ENCODE data around the gene ADCY4.

Gene ADCY4

GRCh38 chr14:24317141-24317928, 17.5 kb downstream of the ADCY4 start:
- no peak for DNase-seq (ENCODE audit: low read depth in 1 of 2, low spot score in 1 of 2)

GRCh38 chr14:24316597-24316950, 18.3 kb downstream of the ADCY4 start:
- no peak for DNase-seq (ENCODE audit: low read depth in 1 of 2, low spot score in 1 of 2)

- DNase-seq (ENCODE audit: low read depth in 1 of 2, low spot score in 1 of 2), result no peak
Observed at GRCh38 chr14:24315807-24316596, 18.9 kb downstream of the ADCY4 start.

GRCh38 chr14:24315243-24315806, 19.5 kb downstream of the ADCY4 start:
- no peak for DNase-seq (ENCODE audit: low read depth in 1 of 2, low spot score in 1 of 2)

GRCh38 chr14:24314377-24315193, 20.3 kb downstream of the ADCY4 start:
- no peak for DNase-seq (ENCODE audit: low read depth in 1 of 2, low spot score in 1 of 2)

GRCh38 chr14:24313913-24314312, 21.0 kb downstream of the ADCY4 start:
- no peak for DNase-seq (ENCODE audit: low read depth in 1 of 2, low spot score in 1 of 2)

GRCh38 chr14:24312736-24313507, 21.9 kb downstream of the ADCY4 start:
- no peak for DNase-seq (ENCODE audit: low read depth in 1 of 2, low spot score in 1 of 2)

- no peak for DNase-seq (ENCODE audit: low read depth in 1 of 2, low spot score in 1 of 2)
Observed at GRCh38 chr14:24311837-24312615, 22.8 kb downstream of the ADCY4 start.

- DNase-seq (ENCODE audit: low read depth in 1 of 2, low spot score in 1 of 2), result peak in 1 of 2 donors; percentile 47
Observed at GRCh38 chr14:24310646-24311604, 23.9 kb downstream of the ADCY4 start, which contains the start of gene LTB4R. LTB4R (plus strand) TSS chr14:24311502; CDS start chr14:24315652, 4,150 bp downstream.

- no peak for DNase-seq (ENCODE audit: low read depth in 1 of 2, low spot score in 1 of 2)
Observed at GRCh38 chr14:24310265-24310645, 24.6 kb downstream of the ADCY4 start.

- no peak for DNase-seq (ENCODE audit: low read depth in 1 of 2, low spot score in 1 of 2)
Observed at GRCh38 chr14:24309538-24310264, 25.2 kb downstream of the ADCY4 start, which contains the start of gene LTB4R2. LTB4R2 (plus strand) TSS chr14:24310140; CDS start chr14:24310665, 525 bp downstream.

GRCh38 chr14:24308342-24309124, 26.3 kb downstream of the ADCY4 start:
- DNase-seq (ENCODE audit: low read depth in 1 of 2, low spot score in 1 of 2), result no peak

GRCh38 chr14:24307575-24308341, 27.1 kb downstream of the ADCY4 start, which contains the start of gene CIDEB:
CIDEB (minus strand) TSS chr14:24307977; CDS start chr14:24307858, 119 bp downstream.
- peak; percentile 35 to 59 for DNase-seq (ENCODE audit: low read depth in 1 of 2, low spot score in 1 of 2)

GRCh38 chr14:24307156-24307574, 27.7 kb downstream of the ADCY4 start:
- no peak for DNase-seq (ENCODE audit: low read depth in 1 of 2, low spot score in 1 of 2)

GRCh38 chr14:24304019-24304387, 30.9 kb downstream of the ADCY4 start:
- DNase-seq (ENCODE audit: low read depth in 1 of 2, low spot score in 1 of 2), result no peak
